Endothelial cell of umbilical vein (primary cell): ENCODE measurements around the gene ATAT1. TPM values are rescaled to one million over a fixed set of nuclear protein-coding genes. Genes with fewer than 3 reads are reported as not detected.

Source experiments
- Bru-seq: library from RNA; stranded (reverse); fragments of 400-500 nt; gene quantifications from one replicate; lab custom pipeline; 2021; lab: Mats Ljungman, UMichigan
- BruChase-seq, 2 experiments: library from RNA; stranded (reverse); fragments of 400-500 nt; gene quantifications; one replicate each; lab custom pipeline; 2021; lab: Mats Ljungman, UMichigan
- BruUV-seq: library from RNA; stranded (reverse); fragments of 400-500 nt; replicated peaks from 2 replicates; lab custom pipeline; 2021; lab: Mats Ljungman, UMichigan
- CTCF ChIA-PET: fragments of 300-600, 350-600 bp; sonication (Branson Sonifier 250); formaldehyde crosslinking; loops from one replicate; lab custom pipeline; 2021; ENCODE audit warnings: antibody characterized with exemption, inconsistent platforms; lab: Charles Lee
- POLR2A ChIA-PET: fragments of 300-600, 350-600 bp; sonication (Branson Sonifier 250); formaldehyde crosslinking; loops from one replicate; lab custom pipeline; 2021; ENCODE audit warnings: antibody characterized with exemption, inconsistent platforms; lab: Charles Lee
- DNase-seq: peaks from one replicate; pipeline ENCODE4 v3.0.0-alpha.2; 2011; ENCODE audit warnings: low read depth, low spot score
- FAIRE-seq: peaks from 2 replicates; lab custom pipeline; 2011; peaks lifted over from hg19 to GRCh38; lab: Jason Lieb, UNC
- H2AFZ ChIP-seq: 2 replicates; pipeline ENCODE4 v1.6.0; 2012; ENCODE audit warnings: low read depth, low read length, control low read depth, inconsistent platforms
- H3K27ac ChIP-seq: 2 replicates; pipeline ENCODE4 v1.5.1; 2011; ENCODE audit warnings: low read depth, mild to moderate bottlenecking, control low read depth, low read length, moderate library complexity; ENCODE audit not compliant: insufficient read depth
- H3K27me3 ChIP-seq, 2 experiments: 2 replicates each; pipeline versions ENCODE4 v1.6.0 to v1.6.1; 2011; ENCODE audit warnings: low read length in 2 of 2, mixed read lengths in 1 of 2; ENCODE audit not compliant: control insufficient read depth in 2 of 2, insufficient read depth in 2 of 2
- H3K36me3 ChIP-seq, 2 experiments: 2 replicates in 1 of 2; 3 replicates in 1 of 2; pipeline ENCODE4 v1.5.1; 2011; ENCODE audit warnings: low read length in 2 of 2, mild to moderate bottlenecking in 1 of 2, moderate library complexity in 1 of 2; ENCODE audit not compliant: control insufficient read depth in 2 of 2, insufficient read depth in 2 of 2; ENCODE audit errors: extremely low read depth in 1 of 2
- H3K4me1 ChIP-seq: 3 replicates; pipeline ENCODE4 v1.5.1; 2011; ENCODE audit warnings: mild to moderate bottlenecking, low read length; ENCODE audit not compliant: control insufficient read depth, insufficient read depth; ENCODE audit errors: extremely low read depth
- H3K4me2 ChIP-seq: 2 replicates; pipeline ENCODE4 v1.6.1; 2011; ENCODE audit warnings: low read length, control low read depth, mixed read lengths; ENCODE audit not compliant: insufficient read depth
- H3K4me3 ChIP-seq, 3 experiments: fragments of 200-600 bp in 1 of 3; sonication (generic), shearing (Covaris generic) in 1 of 3; replicated peaks in 1 of 3; 2 replicates each; pipeline ENCODE4 v1.5.1; 2011 to 2016; ENCODE audit warnings: control low read depth in 3 of 3, low read length in 3 of 3, mild to moderate bottlenecking in 2 of 3, inconsistent platforms in 1 of 3, low read depth in 1 of 3, moderate library complexity in 1 of 3; ENCODE audit not compliant: insufficient read depth in 1 of 3
- H3K79me2 ChIP-seq: 2 replicates; pipeline ENCODE4 v1.6.0; 2012; ENCODE audit warnings: low read length, inconsistent platforms; ENCODE audit not compliant: control insufficient read depth, insufficient read depth
- H3K9ac ChIP-seq: replicated peaks from 2 replicates; pipeline ENCODE3; 2011; ENCODE audit warnings: low read length, control low read depth; ENCODE audit not compliant: insufficient read depth; ENCODE audit errors: extremely low read depth
- H3K9me1 ChIP-seq: replicated peaks from 3 replicates; pipeline ENCODE4 v1.6.0; 2011; ENCODE audit warnings: mild to moderate bottlenecking, low read length; ENCODE audit not compliant: control insufficient read depth, insufficient read depth; ENCODE audit errors: extremely low read depth
- H3K9me3 ChIP-seq: replicated peaks from 2 replicates; pipeline ENCODE4 v1.5.1; 2012; ENCODE audit warnings: low read length, inconsistent platforms; ENCODE audit not compliant: control insufficient read depth, insufficient read depth
- H4K20me1 ChIP-seq: replicated peaks from 2 replicates; pipeline ENCODE3; 2011; ENCODE audit warnings: mild to moderate bottlenecking, low read length; ENCODE audit not compliant: control insufficient read depth, insufficient read depth; ENCODE audit errors: extremely low read depth
- EZH2 ChIP-seq: IDR thresholded peaks from 2 replicates; pipeline ENCODE4 v1.6.1; 2012; ENCODE audit warnings: borderline replicate concordance, low read depth, mild to moderate bottlenecking, moderate library complexity, low read length, inconsistent platforms; ENCODE audit not compliant: severe bottlenecking
- FOS ChIP-seq: IDR thresholded peaks from 2 replicates; pipeline ENCODE4 v1.6.1; 2011; ENCODE audit warnings: mild to moderate bottlenecking, low read length, moderate library complexity, borderline replicate concordance; ENCODE audit not compliant: insufficient read depth
- GATA2 ChIP-seq: IDR thresholded peaks from 2 replicates; pipeline ENCODE4 v1.7.0; 2011; ENCODE audit warnings: low read depth, mild to moderate bottlenecking, moderate library complexity, mixed read lengths, low read length; ENCODE audit not compliant: insufficient read length, insufficient read depth
- JUN ChIP-seq: IDR thresholded peaks from 2 replicates; pipeline ENCODE4 v1.6.1; 2011; ENCODE audit warnings: borderline replicate concordance, low read depth; ENCODE audit not compliant: insufficient read length, insufficient read depth
- MYC ChIP-seq: IDR thresholded peaks from one replicate; pipeline ENCODE4 v1.6.1; 2011; ENCODE audit warnings: mild to moderate bottlenecking, low read depth, low read length
- POLR2A ChIP-seq: IDR thresholded peaks from 2 replicates; pipeline ENCODE4 v1.6.1; 2012; ENCODE audit warnings: low read depth, mild to moderate bottlenecking, control low read depth, low read length
- POLR2AphosphoS5 ChIP-seq: IDR thresholded peaks from 2 replicates; pipeline ENCODE4 v1.6.1; 2012; ENCODE audit warnings: low read depth, mild to moderate bottlenecking, control low read depth, low read length, moderate library complexity; ENCODE audit not compliant: insufficient read depth
- dilution Hi-C: fragments of 300-500 bp; cut with MboI; formaldehyde crosslinking; loops from one replicate; pipeline ENCODE4 v1.15.0; 2019; ENCODE audit warnings: low sequenced_read_pairs; ENCODE audit not compliant: extremely low pct_ligation_motif_present
- intact Hi-C: fragments of 100-400 bp; cut with micrococcal nuclease; formaldehyde crosslinking; loops from one replicate; pipeline ENCODE4 v1.10.0; 2022
- long read RNA-seq: library from polyadenylated mRNA; stranded (forward); transcript quantifications from one replicate; pipeline ENCODE4 v2.0.0, GENCODE V29; 2021
- polyA minus RNA-seq, 3 experiments: library from RNA; depleted of rRNA, polyadenylated mRNA; stranded (reverse); fragments of >200 nt; gene quantifications; 1 replicate in 1 of 3; 2 replicates in 2 of 3; pipeline ENCODE4 v1.2.3, GENCODE V29; 2011
- polyA plus RNA-seq, 4 experiments: library from polyadenylated mRNA; depleted of rRNA in 3 of 4; stranded (reverse) in 3 of 4; unstranded in 1 of 4; fragments of >200 nt; gene quantifications; 2 replicates each; pipeline versions ENCODE4 v1.2.1 to v1.2.3, GENCODE V29; 2011 to 2012; ENCODE audit warnings: missing spikeins in 1 of 4
- total RNA-seq: library from RNA; stranded (reverse); gene quantifications from 2 replicates; pipeline ENCODE4 v1.2.3, GENCODE V29; 2021
- TF ChIP-seq, protein P1 (sequence below), 2 donors: IDR thresholded peaks; 1 replicate in 1 of 2; 2 replicates in 1 of 2; pipeline ENCODE4 v1.5.1; 2011; ENCODE audit warnings: low read length in 2 of 2, mild to moderate bottlenecking in 2 of 2, moderate library complexity in 2 of 2, control low read depth in 1 of 2, inconsistent platforms in 1 of 2, low read depth in 1 of 2; ENCODE audit not compliant: insufficient read depth in 1 of 2; ENCODE audit errors: extremely low read depth in 1 of 2
- TF ChIP-seq, protein P2 (sequence below): IDR thresholded peaks from 2 replicates; pipeline ENCODE4 v1.6.1; 2011; ENCODE audit not compliant: insufficient read depth, insufficient read length

The ATAT1 gene
- 18.4 and 20.2 TPM in 2 replicates for total RNA-seq
- polyA plus RNA-seq: 17.4 and 19.4 TPM in 2 replicates
- 11.8 and 15.1 TPM in 2 replicates for polyA plus RNA-seq (2011; cell fraction: cytosol; rRNA removed)
- 85.2 and 95.7 TPM in 2 replicates for polyA plus RNA-seq (2011; cell fraction: nucleus; rRNA removed)
- 18.1 and 18.3 TPM in 2 replicates for polyA plus RNA-seq (2012)
- 13.5 and 23.0 TPM in 2 replicates for polyA minus RNA-seq
- not detected for polyA minus RNA-seq (2011; cell fraction: cytosol; rRNA and poly(A)+ RNA removed)
- 23.2 and 23.4 TPM in 2 replicates for polyA minus RNA-seq (2011; cell fraction: nucleus; rRNA and poly(A)+ RNA removed)
- Bru-seq, nascent RNA: percentile 61 among the genes with signal in this experiment
- percentile 70 among the genes with signal in this experiment for BruChase-seq, experiment 1, labeled RNA remaining after a 6-hour chase
- percentile 77 among the genes with signal in this experiment for BruChase-seq, experiment 2, labeled RNA remaining after a 2-hour chase
- long read RNA-seq, transcript ATAT1-208 (12 exons, 1,195 nt): minor isoform, 6 of 70 reads
- long read RNA-seq, transcript ATAT1-203 (11 exons, 2,119 nt): minor isoform, 5 of 70 reads
- long read RNA-seq, transcript ATAT1-206 (13 exons, 1,476 nt): major isoform, 24 of 70 reads
- long read RNA-seq, partial matches to known transcripts: 13 of 70 reads
- long read RNA-seq, other reads (novel, unspliced or antisense): 15 of 70 reads

DNA sequence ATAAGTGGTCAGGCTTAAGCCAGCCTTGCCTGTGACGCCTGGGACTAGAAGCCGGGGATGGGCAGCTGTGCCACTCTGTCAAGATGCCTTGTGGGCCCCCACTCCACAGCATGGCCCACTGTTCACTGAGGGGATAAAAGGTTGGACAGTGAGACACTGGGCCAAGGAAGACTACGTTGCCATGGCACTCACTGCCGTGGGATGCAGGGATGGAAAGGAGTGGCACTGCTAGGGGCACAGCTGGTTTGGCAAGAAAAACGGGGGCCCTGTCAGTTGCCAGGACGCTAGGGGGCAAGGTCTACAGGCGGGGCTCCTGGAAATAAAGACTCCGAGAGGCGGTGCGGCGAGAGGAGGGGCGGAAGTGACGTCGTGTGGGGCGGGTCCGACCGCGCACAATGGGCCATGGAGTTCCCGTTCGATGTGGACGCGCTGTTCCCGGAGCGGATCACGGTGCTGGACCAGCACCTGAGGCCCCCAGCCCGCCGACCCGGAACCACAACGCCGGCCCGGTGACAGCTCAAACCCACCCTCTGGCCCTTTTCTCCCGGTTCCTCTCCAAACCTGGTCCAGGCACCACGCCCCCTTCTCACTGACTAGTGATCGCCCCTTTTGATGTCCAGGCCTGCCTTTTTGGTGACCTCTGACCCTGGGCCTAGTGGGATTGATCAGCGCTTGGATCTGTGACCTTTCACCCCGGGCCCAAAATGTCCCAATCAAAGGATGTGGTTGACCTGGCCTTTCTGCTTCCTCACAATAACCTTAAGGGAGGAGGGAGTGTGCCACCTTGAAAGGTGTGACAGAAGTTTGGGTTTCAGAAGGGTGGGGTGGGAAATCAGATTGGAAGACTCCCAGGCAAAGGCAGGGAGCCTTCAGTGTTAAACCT lies at the start of gene ATAT1:
TSS of gene ATAT1 (plus strand) at position 391 of the 883 bp plus-strand sequence.
- peaks cover 8% of the 10 kb centered on the region for H3K4me1 ChIP-seq
- peak within 1 kb of the TSS; percentile 22 to 64 (median 51) for H3K4me3 ChIP-seq
- FAIRE-seq (peak; percentile 89), DNase-seq (peak; percentile 89)
- TF ChIP-seq GATA2 (no peak), MYC (no peak), FOS (no peak), EZH2 (no peak), JUN (no peak), POLR2AphosphoS5 (peak; percentile 97), POLR2A (peak; percentile 97)
- TF ChIP-seq, protein P1, sequence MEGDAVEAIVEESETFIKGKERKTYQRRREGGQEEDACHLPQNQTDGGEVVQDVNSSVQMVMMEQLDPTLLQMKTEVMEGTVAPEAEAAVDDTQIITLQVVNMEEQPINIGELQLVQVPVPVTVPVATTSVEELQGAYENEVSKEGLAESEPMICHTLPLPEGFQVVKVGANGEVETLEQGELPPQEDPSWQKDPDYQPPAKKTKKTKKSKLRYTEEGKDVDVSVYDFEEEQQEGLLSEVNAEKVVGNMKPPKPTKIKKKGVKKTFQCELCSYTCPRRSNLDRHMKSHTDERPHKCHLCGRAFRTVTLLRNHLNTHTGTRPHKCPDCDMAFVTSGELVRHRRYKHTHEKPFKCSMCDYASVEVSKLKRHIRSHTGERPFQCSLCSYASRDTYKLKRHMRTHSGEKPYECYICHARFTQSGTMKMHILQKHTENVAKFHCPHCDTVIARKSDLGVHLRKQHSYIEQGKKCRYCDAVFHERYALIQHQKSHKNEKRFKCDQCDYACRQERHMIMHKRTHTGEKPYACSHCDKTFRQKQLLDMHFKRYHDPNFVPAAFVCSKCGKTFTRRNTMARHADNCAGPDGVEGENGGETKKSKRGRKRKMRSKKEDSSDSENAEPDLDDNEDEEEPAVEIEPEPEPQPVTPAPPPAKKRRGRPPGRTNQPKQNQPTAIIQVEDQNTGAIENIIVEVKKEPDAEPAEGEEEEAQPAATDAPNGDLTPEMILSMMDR (IDR thresholded peaks at IDR 0.05; ENCODE audit: extremely low read depth in 1 of 2, insufficient read depth in 1 of 2, low read depth in 1 of 2, low read length in 2 of 2): peak; percentile 31 to 50
- TF ChIP-seq, protein P2, sequence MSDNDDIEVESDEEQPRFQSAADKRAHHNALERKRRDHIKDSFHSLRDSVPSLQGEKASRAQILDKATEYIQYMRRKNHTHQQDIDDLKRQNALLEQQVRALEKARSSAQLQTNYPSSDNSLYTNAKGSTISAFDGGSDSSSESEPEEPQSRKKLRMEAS: no peak
- H2AFZ ChIP-seq: peak within 1 kb of the TSS; percentile 56
- H3K4me2 ChIP-seq: peak within 1 kb of the TSS; percentile 59
- intact Hi-C loops (no loop called here), dilution Hi-C loops (no loop called here)
- CTCF ChIA-PET: interaction anchor here (1.5 to 2.1 kb wide), 2 partner anchors 46 to 104 kb away, joined by 4 to 13 read pairs; partner anchors contain the start of gene DHX16
- BruUV-seq: TSS peak; percentile 60
- POLR2A ChIA-PET: interaction anchor here (0.9 kb wide), 1 partner anchor 12 kb away, joined by 4 read pairs; no protein-coding TSS in a partner anchor
- H3K79me2 ChIP-seq: no peaks in the 10 kb centered on the region
- no peaks in the 10 kb centered on the region for H3K9me3 ChIP-seq
- H3K27ac ChIP-seq: peak within 1 kb of the TSS; percentile 66
- peaks cover 4 to 12% of the 10 kb centered on the region in 2 experiments for H3K36me3 ChIP-seq
- no peaks in the 10 kb centered on the region for H3K9me1 ChIP-seq
- H3K27me3 ChIP-seq: no peaks in the 10 kb centered on the region
- peak within 1 kb of the TSS; percentile 84 for H3K9ac ChIP-seq
- no peaks in the 10 kb centered on the region for H4K20me1 ChIP-seq
